ENCODE data around the gene RFC4. TPM values are rescaled to one million over a fixed set of nuclear protein-coding genes. Genes with fewer than 3 reads are reported as not detected.

Gene RFC4
- total and polyA plus RNA-seq, 2 of the 13 experiments (the other 11 are each of a cell fraction or from before 2014, with no cell fraction given), result 18.5 to 103 TPM

MicroRNAs within 50 kb of the gene (microRNA counts, 767-probe panel; counts per million panel counts)
- not detected for microRNA hsa-miR-1248

Small RNAs within 50 kb of the gene (microRNA-seq; reads per million reads assigned to microRNA genes)
- 1.9 reads per million, percentile 8 among the genes with 10 or more reads in this experiment for gene MIR1248

Small RNAs within 50 kb of the gene (small RNA-seq; reads per million reads assigned to genes)
- gene RF00092 (ENCODE audit: insufficient read depth in 2 of 3, insufficient read length in 3 of 3, low read depth in 2 of 3, low replicate concordance in 1 of 3) (0 reads per million in 3 experiments), gene RNU6-1105P (ENCODE audit: insufficient read depth in 2 of 3, insufficient read length in 3 of 3, low read depth in 2 of 3, low replicate concordance in 1 of 3) (0 reads per million in 3 experiments), gene SNORA4 (ENCODE audit: insufficient read depth in 2 of 3, insufficient read length in 3 of 3, low read depth in 2 of 3, low replicate concordance in 1 of 3) (0 reads per million in 3 experiments), gene SNORA63 (ENCODE audit: insufficient read depth in 2 of 3, insufficient read length in 3 of 3, low read depth in 2 of 3, low replicate concordance in 1 of 3) (0 reads per million in 3 experiments), gene SNORA81 (ENCODE audit: insufficient read depth in 2 of 3, insufficient read length in 3 of 3, low read depth in 2 of 3, low replicate concordance in 1 of 3) (0 reads per million in 3 experiments), gene SNORD2 (ENCODE audit: insufficient read depth in 2 of 3, insufficient read length in 3 of 3, low read depth in 2 of 3, low replicate concordance in 1 of 3) (0 reads per million in 3 experiments)

Other genes starting within 250 kb of the RFC4 start
- 16.2 and 20.1 TPM in 2 replicates for gene TBCCD1, start 239.1 kb downstream of the RFC4 start, total RNA-seq (2016; rRNA removed; fragmentation: Illumina TruSeq; extraction: Trizol)
- 12.4 and 13.6 TPM in 2 replicates for gene TBCCD1, start 239.1 kb downstream of the RFC4 start, polyA plus RNA-seq (2011; rRNA removed)
- 62.5 and 132 TPM in 2 replicates for gene DNAJB11, start 235.8 kb downstream of the RFC4 start, total RNA-seq (2016; rRNA removed; fragmentation: Illumina TruSeq; extraction: Trizol)
- gene DNAJB11, start 235.8 kb downstream of the RFC4 start, polyA plus RNA-seq (2011; rRNA removed), result 33.1 and 41.0 TPM in 2 replicates
- gene AHSG, start 193.4 kb downstream of the RFC4 start, total RNA-seq (2016; rRNA removed; fragmentation: Illumina TruSeq; extraction: Trizol), result 916 and 2,043 TPM in 2 replicates
- 19,152 and 25,909 TPM in 2 replicates for gene AHSG, start 193.4 kb downstream of the RFC4 start, polyA plus RNA-seq (2011; rRNA removed)
- gene FETUB, start 166.1 kb downstream of the RFC4 start, total RNA-seq (2016; rRNA removed; fragmentation: Illumina TruSeq; extraction: Trizol), result 1.3 and 2.1 TPM in 2 replicates
- gene FETUB, start 166.1 kb downstream of the RFC4 start, polyA plus RNA-seq (2011; rRNA removed), result 3.1 and 4.4 TPM in 2 replicates
- gene HRG, start 140.5 kb downstream of the RFC4 start, total RNA-seq (2016; rRNA removed; fragmentation: Illumina TruSeq; extraction: Trizol), result 0.11 TPM in 1 of 2 replicates, not detected in the other
- 0.09 and 0.12 TPM in 2 replicates for gene HRG, start 140.5 kb downstream of the RFC4 start, polyA plus RNA-seq (2011; rRNA removed)
- gene KNG1, start 89.1 kb downstream of the RFC4 start, total RNA-seq (2016; rRNA removed; fragmentation: Illumina TruSeq; extraction: Trizol), result 3.5 and 7.0 TPM in 2 replicates
- 6.5 and 8.1 TPM in 2 replicates for gene KNG1, start 89.1 kb downstream of the RFC4 start, polyA plus RNA-seq (2011; rRNA removed)
- 446 and 480 TPM in 2 replicates for gene EIF4A2, start 22.9 kb downstream of the RFC4 start, total RNA-seq (2016; rRNA removed; fragmentation: Illumina TruSeq; extraction: Trizol)
- 475 and 596 TPM in 2 replicates for gene EIF4A2, start 22.9 kb downstream of the RFC4 start, polyA plus RNA-seq (2011; rRNA removed)
- gene ADIPOQ, start 36.2 kb upstream of the RFC4 start, total RNA-seq (2016; rRNA removed; fragmentation: Illumina TruSeq; extraction: Trizol), result not detected in 2 replicates
- gene ADIPOQ, start 36.2 kb upstream of the RFC4 start, polyA plus RNA-seq (2011; rRNA removed), result not detected in 2 replicates
- gene ST6GAL1, start 124.0 kb upstream of the RFC4 start, total RNA-seq (2016; rRNA removed; fragmentation: Illumina TruSeq; extraction: Trizol), result 62.1 and 79.9 TPM in 2 replicates
- gene ST6GAL1, start 124.0 kb upstream of the RFC4 start, polyA plus RNA-seq (2011; rRNA removed), result 163 and 164 TPM in 2 replicates

Measured in HepG2 (cell line).